Measurements from ENCODE around the gene PTPRN. TPM values are rescaled to one million over a fixed set of nuclear protein-coding genes. Genes with fewer than 3 reads are reported as not detected.

Gene PTPRN
- total and polyA plus RNA-seq, 9 of the 15 experiments (the other 6 are each of a cell fraction or from before 2014, with no cell fraction given) = 0.15 to 2.4 (median 0.43) TPM; not detected in 1

DNA sequence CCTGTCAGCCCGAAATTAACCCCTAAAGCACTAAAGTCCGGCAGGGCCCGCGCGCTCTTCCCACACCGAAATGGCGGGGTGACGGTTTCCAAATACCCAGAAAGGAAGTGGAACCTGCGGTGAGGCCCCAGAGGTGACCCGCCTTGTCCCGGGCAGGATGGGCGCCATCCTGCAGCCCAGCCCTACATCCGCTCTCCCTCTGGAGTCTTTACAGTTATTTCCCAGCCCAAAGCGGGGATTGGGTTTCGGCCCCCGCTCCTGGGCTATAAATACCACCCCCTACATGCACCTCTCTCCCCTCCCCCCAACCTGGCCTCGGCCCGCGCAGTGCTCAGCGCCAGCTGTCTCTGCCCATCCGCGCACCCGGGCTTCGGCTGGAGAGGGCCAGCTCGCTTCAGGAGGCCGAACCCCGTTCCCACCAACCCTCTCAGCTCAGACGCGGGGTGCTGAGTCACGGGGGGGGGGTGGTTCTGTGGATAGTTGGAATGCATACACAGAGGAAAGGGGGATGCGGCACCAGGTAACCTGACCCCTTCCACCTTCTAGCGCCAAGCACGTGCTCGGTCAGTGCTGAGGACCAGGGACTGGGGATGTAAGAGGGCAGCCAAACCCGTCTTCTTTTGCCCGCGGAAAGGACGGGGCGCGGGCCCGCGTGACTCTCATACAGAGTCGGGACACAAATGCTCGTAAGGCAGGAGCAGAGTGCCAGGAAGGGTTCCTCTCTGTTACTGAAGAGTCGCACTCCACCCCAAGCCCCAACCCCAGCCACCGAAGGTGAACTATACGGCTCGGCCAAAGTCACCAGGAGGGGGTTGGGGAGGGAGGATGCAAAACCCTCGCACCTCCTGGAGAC lies 56.1 kb downstream of the PTPRN start, which contains the start of gene TUBA4B (continued):
- TF ChIP-seq HNRNPLL (IDR thresholded peaks at IDR 0.05; ENCODE audit: low read depth, low read length, poor library complexity, severe bottlenecking) = no peak
- TF ChIP-seq SIN3B (IDR thresholded peaks at IDR 0.05; ENCODE audit: low read depth) = no peak
- TF ChIP-seq, protein P1, sequence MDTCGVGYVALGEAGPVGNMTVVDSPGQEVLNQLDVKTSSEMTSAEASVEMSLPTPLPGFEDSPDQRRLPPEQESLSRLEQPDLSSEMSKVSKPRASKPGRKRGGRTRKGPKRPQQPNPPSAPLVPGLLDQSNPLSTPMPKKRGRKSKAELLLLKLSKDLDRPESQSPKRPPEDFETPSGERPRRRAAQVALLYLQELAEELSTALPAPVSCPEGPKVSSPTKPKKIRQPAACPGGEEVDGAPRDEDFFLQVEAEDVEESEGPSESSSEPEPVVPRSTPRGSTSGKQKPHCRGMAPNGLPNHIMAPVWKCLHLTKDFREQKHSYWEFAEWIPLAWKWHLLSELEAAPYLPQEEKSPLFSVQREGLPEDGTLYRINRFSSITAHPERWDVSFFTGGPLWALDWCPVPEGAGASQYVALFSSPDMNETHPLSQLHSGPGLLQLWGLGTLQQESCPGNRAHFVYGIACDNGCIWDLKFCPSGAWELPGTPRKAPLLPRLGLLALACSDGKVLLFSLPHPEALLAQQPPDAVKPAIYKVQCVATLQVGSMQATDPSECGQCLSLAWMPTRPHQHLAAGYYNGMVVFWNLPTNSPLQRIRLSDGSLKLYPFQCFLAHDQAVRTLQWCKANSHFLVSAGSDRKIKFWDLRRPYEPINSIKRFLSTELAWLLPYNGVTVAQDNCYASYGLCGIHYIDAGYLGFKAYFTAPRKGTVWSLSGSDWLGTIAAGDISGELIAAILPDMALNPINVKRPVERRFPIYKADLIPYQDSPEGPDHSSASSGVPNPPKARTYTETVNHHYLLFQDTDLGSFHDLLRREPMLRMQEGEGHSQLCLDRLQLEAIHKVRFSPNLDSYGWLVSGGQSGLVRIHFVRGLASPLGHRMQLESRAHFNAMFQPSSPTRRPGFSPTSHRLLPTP (IDR thresholded peaks at IDR 0.05; ENCODE audit: borderline replicate concordance, extremely low read depth, insufficient read length) = no peak
- TF ChIP-seq KDM1A (IDR thresholded peaks at IDR 0.05) = 0 out of 4 replicates have a peak, but pooled peaks of 1 of the 2 experiments have one; percentile 10
- TF ChIP-seq NCOA1 (IDR thresholded peaks at IDR 0.05; ENCODE audit: low read depth) = no peak
- TF ChIP-seq SMARCC2 (IDR thresholded peaks at IDR 0.05; ENCODE audit: low read depth) = no peak
- no peak for TF ChIP-seq MCM5 (IDR thresholded peaks at IDR 0.05; ENCODE audit: low read depth)
- no peak for TF ChIP-seq RBM15 (IDR thresholded peaks at IDR 0.05; ENCODE audit: insufficient read depth, low read length)
- TF ChIP-seq ZZZ3 (IDR thresholded peaks at IDR 0.05) = no peak
- TF ChIP-seq FUS (optimal IDR thresholded peaks at IDR 0.05; ENCODE audit: low read depth, low read length) = no peak
- peak; percentile 45; the same call in 1 of the 2 replicates for TF ChIP-seq SPI1 (IDR thresholded peaks at IDR 0.05; ENCODE audit: borderline replicate concordance, low read depth, low read length)
- TF ChIP-seq, protein P2, sequence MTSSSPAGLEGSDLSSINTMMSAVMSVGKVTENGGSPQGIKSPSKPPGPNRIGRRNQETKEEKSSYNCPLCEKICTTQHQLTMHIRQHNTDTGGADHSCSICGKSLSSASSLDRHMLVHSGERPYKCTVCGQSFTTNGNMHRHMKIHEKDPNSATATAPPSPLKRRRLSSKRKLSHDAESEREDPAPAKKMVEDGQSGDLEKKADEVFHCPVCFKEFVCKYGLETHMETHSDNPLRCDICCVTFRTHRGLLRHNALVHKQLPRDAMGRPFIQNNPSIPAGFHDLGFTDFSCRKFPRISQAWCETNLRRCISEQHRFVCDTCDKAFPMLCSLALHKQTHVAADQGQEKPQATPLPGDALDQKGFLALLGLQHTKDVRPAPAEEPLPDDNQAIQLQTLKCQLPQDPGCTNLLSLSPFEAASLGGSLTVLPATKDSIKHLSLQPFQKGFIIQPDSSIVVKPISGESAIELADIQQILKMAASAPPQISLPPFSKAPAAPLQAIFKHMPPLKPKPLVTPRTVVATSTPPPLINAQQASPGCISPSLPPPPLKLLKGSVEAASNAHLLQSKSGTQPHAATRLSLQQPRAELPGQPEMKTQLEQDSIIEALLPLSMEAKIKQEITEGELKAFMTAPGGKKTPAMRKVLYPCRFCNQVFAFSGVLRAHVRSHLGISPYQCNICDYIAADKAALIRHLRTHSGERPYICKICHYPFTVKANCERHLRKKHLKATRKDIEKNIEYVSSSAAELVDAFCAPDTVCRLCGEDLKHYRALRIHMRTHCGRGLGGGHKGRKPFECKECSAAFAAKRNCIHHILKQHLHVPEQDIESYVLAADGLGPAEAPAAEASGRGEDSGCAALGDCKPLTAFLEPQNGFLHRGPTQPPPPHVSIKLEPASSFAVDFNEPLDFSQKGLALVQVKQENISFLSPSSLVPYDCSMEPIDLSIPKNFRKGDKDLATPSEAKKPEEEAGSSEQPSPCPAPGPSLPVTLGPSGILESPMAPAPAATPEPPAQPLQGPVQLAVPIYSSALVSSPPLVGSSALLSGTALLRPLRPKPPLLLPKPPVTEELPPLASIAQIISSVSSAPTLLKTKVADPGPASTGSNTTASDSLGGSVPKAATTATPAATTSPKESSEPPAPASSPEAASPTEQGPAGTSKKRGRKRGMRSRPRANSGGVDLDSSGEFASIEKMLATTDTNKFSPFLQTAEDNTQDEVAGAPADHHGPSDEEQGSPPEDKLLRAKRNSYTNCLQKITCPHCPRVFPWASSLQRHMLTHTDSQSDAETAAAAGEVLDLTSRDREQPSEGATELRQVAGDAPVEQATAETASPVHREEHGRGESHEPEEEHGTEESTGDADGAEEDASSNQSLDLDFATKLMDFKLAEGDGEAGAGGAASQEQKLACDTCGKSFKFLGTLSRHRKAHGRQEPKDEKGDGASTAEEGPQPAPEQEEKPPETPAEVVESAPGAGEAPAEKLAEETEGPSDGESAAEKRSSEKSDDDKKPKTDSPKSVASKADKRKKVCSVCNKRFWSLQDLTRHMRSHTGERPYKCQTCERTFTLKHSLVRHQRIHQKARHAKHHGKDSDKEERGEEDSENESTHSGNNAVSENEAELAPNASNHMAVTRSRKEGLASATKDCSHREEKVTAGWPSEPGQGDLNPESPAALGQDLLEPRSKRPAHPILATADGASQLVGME (CRISPR knock-in tag; IDR thresholded peaks at IDR 0.05) = no peak
- TF ChIP-seq BRCA1 (IDR thresholded peaks at IDR 0.05) = no peak
- no peak for TF ChIP-seq BRCA1 (CRISPR knock-in tag; IDR thresholded peaks at IDR 0.05)
- no peak for TF ChIP-seq SMAD2 (IDR thresholded peaks at IDR 0.05; ENCODE audit: low read depth, low read length)
- TF ChIP-seq CHD2 (IDR thresholded peaks at IDR 0.05; ENCODE audit: low read depth, low read length) = no peak
- no peak for TF ChIP-seq CREM (IDR thresholded peaks at IDR 0.05; ENCODE audit: low read depth)
- TF ChIP-seq FOXA3 (CRISPR knock-in tag; conservative IDR thresholded peaks at IDR 0.05 in 1 of 2, IDR thresholded peaks at IDR 0.05 in 1 of 2) = peak in 1 of 2 experiments; percentile 56; a peak in 1 of 4 replicates
- TF ChIP-seq, protein P3, sequence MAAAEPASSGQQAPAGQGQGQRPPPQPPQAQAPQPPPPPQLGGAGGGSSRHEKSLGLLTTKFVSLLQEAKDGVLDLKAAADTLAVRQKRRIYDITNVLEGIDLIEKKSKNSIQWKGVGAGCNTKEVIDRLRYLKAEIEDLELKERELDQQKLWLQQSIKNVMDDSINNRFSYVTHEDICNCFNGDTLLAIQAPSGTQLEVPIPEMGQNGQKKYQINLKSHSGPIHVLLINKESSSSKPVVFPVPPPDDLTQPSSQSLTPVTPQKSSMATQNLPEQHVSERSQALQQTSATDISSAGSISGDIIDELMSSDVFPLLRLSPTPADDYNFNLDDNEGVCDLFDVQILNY (CRISPR knock-in tag; IDR thresholded peaks at IDR 0.05) = no peak
